Kidney epithelial cell (primary cell): ENCODE measurements around the gene NCKAP1. TPM values are rescaled to one million over a fixed set of nuclear protein-coding genes. Genes with fewer than 3 reads are reported as not detected.
A peak's percentile ranks its signal among the peaks of the same experiment; 100 is the strongest.

ENCODE experiments used
- DNase-seq: peaks from one replicate; pipeline ENCODE4 v3.0.0-alpha.2; 2010; ENCODE audit warnings: low read depth
- H3K27me3 ChIP-seq: 2 replicates; pipeline ENCODE4 v1.6.0; 2011; ENCODE audit warnings: low read length; ENCODE audit not compliant: control insufficient read depth, insufficient read depth
- H3K36me3 ChIP-seq: 2 replicates; pipeline ENCODE4 v1.5.1; 2011; ENCODE audit warnings: low read length; ENCODE audit not compliant: control insufficient read depth, insufficient read depth
- H3K4me3 ChIP-seq: 2 replicates; pipeline ENCODE4 v1.5.1; 2011; ENCODE audit warnings: low read depth, mild to moderate bottlenecking, control low read depth, low read length
- total RNA-seq: library from RNA; depleted of rRNA; stranded (reverse); fragments of >200 nt; gene quantifications from 2 replicates; pipeline ENCODE4 v1.2.3, GENCODE V29; 2015
- TF ChIP-seq, protein P1 (sequence below): IDR thresholded peaks from 2 replicates; pipeline ENCODE4 v1.5.1; 2011; ENCODE audit warnings: mild to moderate bottlenecking, moderate library complexity, low read length, control low read depth, inconsistent platforms; ENCODE audit not compliant: insufficient read depth, poor library complexity, severe bottlenecking

NCKAP1 gene
- total RNA-seq, 1 donor from 2014 or later: 189 TPM

DNA sequence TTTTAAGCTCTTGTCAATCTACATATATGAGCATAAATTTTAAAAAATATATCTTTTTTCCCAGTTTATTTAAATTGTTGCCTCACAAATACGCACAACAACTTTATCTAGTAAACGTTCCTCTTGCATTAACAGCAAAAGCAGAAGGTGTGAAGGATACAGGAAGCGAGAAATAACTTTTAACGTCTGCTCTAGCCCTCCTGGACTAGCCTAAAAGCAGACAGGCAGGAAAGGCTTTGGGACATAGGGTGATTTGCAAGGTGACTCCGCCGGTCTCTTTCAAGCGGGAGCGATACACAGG, 39.9 kb upstream of the NCKAP1 start:
- TF ChIP-seq, protein P1, sequence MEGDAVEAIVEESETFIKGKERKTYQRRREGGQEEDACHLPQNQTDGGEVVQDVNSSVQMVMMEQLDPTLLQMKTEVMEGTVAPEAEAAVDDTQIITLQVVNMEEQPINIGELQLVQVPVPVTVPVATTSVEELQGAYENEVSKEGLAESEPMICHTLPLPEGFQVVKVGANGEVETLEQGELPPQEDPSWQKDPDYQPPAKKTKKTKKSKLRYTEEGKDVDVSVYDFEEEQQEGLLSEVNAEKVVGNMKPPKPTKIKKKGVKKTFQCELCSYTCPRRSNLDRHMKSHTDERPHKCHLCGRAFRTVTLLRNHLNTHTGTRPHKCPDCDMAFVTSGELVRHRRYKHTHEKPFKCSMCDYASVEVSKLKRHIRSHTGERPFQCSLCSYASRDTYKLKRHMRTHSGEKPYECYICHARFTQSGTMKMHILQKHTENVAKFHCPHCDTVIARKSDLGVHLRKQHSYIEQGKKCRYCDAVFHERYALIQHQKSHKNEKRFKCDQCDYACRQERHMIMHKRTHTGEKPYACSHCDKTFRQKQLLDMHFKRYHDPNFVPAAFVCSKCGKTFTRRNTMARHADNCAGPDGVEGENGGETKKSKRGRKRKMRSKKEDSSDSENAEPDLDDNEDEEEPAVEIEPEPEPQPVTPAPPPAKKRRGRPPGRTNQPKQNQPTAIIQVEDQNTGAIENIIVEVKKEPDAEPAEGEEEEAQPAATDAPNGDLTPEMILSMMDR: no peak
- Histone ChIP-seq H3K36me3 (no peaks in the 10 kb centered on the region), H3K4me3 (peak overlapping the region; percentile 55), H3K27me3 (no peaks in the 10 kb centered on the region)
- DNase-seq: no peak

DNA sequence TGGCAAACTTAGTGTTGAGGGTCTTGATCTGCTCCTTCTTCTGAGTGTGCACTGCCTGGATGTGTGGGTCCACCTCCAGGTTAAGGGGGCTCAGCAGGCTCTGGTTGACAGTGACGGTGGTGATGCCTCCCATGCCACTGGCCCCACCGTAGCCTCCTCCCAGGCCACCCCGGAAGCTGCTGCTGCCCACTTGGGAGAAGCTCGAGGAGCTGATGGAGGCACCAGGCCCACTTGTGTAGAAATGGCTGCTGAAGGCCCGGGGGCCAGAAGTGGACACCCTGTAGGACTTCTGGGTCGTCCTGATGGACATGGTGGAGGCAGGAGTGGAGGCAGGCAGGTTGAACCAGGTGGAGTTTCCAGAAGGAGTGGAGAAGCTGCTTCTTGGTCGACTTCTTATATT, 33.9 kb upstream of the NCKAP1 start:
- no peak for DNase-seq
- TF ChIP-seq, protein P1: no peak
- no peaks in the 10 kb centered on the region for H3K36me3 ChIP-seq
- no peaks in the 10 kb centered on the region for H3K27me3 ChIP-seq
- H3K4me3 ChIP-seq: no peak overlapping the region

DNA sequence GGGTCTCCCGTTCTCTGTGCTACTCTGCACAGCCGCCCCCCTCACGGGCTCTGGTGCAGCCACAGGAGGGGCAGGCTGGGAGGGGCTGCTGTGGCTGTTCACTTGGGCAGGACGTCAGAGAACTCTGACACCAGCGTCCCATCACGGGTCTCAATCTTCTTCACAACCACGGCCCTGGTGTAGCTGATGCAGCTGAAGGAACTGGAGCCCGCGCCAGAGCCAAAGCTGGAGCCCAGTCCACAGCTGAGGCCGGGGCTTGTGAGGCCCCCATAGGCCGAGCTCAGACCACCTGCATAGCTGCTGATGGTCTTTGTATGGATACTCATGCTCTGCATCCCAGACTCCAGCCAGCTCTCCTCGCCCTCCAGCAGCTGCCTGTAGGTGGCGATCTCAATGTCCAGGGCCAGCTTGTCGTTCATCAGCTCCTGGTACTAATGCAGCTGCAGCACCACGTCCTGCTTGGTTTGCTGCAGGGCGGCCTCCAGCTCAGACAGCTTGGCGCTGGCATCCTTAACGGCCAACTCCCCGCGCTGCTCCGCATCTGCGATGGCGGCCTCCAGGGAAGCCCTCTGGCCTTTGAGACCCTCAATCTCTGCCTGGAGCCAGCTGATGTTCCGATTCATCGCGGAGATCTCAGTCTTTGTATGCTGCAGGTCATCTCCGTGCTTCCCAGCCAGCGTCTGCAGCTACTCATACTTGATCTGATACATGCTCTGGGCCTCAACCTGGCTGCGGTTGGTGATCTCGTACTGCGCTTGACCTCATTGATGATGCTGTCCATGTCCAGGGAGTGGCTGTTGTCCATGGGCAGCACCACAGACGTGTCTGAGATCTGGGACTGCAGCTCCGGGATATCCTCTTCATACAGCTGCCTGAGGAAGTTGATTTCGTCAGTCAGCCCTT, 32.9 kb upstream of the NCKAP1 start:
- TF ChIP-seq, protein P1: peak; percentile 52
- DNase-seq: no peak

DNA sequence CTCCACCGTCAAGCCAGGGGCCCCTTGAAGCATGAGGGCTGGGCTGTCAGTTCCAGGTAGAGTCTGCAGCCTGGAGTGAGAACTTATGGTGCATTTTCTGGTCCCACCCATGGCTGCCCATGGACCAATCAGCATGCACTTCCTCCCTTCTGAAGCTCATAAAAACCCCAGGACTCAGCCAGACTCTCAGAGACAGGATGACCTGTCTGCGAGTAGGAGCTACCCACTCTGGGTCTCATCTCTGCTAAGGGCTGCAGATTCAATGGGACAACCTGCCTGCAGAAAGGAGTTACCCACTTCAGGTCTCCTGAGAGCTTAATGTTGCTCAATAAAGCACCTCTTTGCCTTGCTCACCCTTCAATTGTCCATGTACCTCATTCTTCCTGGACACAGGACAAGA, 30.9 kb upstream of the NCKAP1 start:
- H3K4me3 ChIP-seq: no peak overlapping the region
- TF ChIP-seq, protein P1: no peak
- no peaks in the 10 kb centered on the region for H3K27me3 ChIP-seq
- no peaks in the 10 kb centered on the region for H3K36me3 ChIP-seq
- no peak for DNase-seq

More for the DNA sequence above, 32.9 kb upstream of the NCKAP1 start:
- Histone ChIP-seq H3K4me3 (no peak overlapping the region), H3K27me3 (no peaks in the 10 kb centered on the region), H3K36me3 (no peaks in the 10 kb centered on the region)

DNA sequence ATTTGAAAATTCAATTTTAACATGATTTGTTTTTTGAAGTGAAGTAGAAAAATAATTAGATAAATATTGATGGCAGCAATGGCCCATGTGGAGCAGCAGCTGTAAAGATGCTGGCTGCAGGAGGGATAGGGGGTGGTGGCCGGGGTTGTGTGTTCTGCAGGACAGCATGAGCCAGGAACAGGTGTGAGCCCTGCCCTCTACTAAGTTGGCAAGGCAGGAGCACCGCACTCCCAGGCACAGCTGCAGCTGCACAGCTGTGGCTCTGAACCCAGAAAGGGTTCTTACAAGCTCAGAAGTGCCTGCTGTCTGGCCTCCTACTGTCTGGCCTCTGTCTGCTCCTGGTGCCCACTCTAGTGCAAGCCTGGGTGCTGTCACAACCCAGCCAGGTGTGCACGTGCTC, 30.3 kb upstream of the NCKAP1 start:
- H3K36me3 ChIP-seq: no peaks in the 10 kb centered on the region
- DNase-seq: no peak
- TF ChIP-seq, protein P1: no peak
- H3K27me3 ChIP-seq: no peaks in the 10 kb centered on the region
- no peak overlapping the region for H3K4me3 ChIP-seq

DNA sequence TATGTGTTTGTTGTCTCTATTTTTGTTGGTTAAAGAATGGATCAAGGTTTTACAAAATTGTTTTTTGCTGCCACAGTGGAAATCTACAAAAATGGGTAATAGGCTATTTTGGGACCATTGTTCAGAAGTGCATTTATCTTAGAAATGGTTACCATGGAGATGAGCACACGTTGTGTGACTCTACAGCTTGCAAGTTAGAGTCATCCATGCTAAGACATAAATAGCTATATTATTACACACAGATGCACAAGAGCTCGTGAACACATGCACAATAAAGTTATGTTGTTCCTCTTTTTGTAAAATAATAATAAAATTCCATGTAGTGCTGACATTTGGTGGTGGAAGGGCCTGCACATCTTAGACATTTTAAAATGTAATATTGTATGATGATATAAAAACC, 24.8 kb upstream of the NCKAP1 start:
- no peaks in the 10 kb centered on the region for H3K27me3 ChIP-seq
- no peaks in the 10 kb centered on the region for H3K36me3 ChIP-seq
- DNase-seq: peak; percentile 18
- no peak overlapping the region for H3K4me3 ChIP-seq
- TF ChIP-seq, protein P1: no peak
